Measurements from ENCODE around the gene ZNF438.

ZNF438 gene

DNA sequence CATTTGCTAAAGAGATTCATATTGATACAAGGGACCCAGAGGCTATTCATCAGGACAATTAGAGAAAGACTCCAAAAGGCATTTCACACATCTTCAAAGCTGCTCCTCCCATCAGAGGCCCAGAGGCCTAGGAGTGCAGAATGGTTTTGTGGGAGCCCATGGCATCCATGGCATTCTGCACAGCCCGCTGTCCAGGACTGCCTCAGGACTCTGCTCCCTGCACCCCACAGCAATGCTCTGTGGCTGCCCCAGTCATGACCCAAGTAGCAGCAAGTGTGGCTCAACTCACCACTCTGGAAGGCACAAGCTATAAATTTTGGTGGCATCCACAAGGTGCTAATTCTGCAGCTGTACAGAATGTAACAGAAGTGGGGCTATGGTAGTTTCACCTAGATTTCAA lies 38.5 kb downstream of the ZNF438 start:
- Histone ChIP-seq H3K9me3 (no peaks in the 10 kb centered on the region), H3K27ac (peak overlapping the region; percentile 96), H3K36me3 (no peaks in the 10 kb centered on the region), H3K4me1 (ENCODE audit: control insufficient read depth in 1 of 2, insufficient read depth in 1 of 2, low read depth in 1 of 2, low read length in 1 of 2) (peaks cover 80 to 87% of the 10 kb centered on the region in 2 experiments), H3K27me3 (no peaks in the 10 kb centered on the region), H3K4me3 (ENCODE audit: low read depth in 1 of 2, low read length in 1 of 2) (no peak overlapping the region)
- TF ChIP-seq, protein P1, sequence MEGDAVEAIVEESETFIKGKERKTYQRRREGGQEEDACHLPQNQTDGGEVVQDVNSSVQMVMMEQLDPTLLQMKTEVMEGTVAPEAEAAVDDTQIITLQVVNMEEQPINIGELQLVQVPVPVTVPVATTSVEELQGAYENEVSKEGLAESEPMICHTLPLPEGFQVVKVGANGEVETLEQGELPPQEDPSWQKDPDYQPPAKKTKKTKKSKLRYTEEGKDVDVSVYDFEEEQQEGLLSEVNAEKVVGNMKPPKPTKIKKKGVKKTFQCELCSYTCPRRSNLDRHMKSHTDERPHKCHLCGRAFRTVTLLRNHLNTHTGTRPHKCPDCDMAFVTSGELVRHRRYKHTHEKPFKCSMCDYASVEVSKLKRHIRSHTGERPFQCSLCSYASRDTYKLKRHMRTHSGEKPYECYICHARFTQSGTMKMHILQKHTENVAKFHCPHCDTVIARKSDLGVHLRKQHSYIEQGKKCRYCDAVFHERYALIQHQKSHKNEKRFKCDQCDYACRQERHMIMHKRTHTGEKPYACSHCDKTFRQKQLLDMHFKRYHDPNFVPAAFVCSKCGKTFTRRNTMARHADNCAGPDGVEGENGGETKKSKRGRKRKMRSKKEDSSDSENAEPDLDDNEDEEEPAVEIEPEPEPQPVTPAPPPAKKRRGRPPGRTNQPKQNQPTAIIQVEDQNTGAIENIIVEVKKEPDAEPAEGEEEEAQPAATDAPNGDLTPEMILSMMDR (IDR thresholded peaks at IDR 0.05): no peak

- H3K27ac ChIP-seq: peak overlapping the region; percentile 96
- TF ChIP-seq, protein P1 (IDR thresholded peaks at IDR 0.05): no peak
- no peaks in the 10 kb centered on the region for H3K27me3 ChIP-seq
- peaks cover 75 to 86% of the 10 kb centered on the region in 2 experiments for H3K4me1 ChIP-seq (ENCODE audit: control insufficient read depth in 1 of 2, insufficient read depth in 1 of 2, low read depth in 1 of 2, low read length in 1 of 2)
- no peaks in the 10 kb centered on the region for H3K36me3 ChIP-seq
- no peak overlapping the region for H3K4me3 ChIP-seq (ENCODE audit: low read depth in 1 of 2, low read length in 1 of 2)
- no peaks in the 10 kb centered on the region for H3K9me3 ChIP-seq
Measured at GRCh38 chr10:30992681-30993080, 39.0 kb downstream of the ZNF438 start.

- Histone ChIP-seq H3K9me3 (no peaks in the 10 kb centered on the region), H3K27ac (peak overlapping the region; percentile 96), H3K36me3 (no peaks in the 10 kb centered on the region), H3K4me3 (ENCODE audit: low read depth in 1 of 2, low read length in 1 of 2) (no peak overlapping the region), H3K4me1 (ENCODE audit: control insufficient read depth in 1 of 2, insufficient read depth in 1 of 2, low read depth in 1 of 2, low read length in 1 of 2) (peaks cover 71 to 83% of the 10 kb centered on the region in 2 experiments), H3K27me3 (no peaks in the 10 kb centered on the region)
- TF ChIP-seq, protein P1 (IDR thresholded peaks at IDR 0.05): no peak
Measured at GRCh38 chr10:30991647-30992011, 40.0 kb downstream of the ZNF438 start.

DNA sequence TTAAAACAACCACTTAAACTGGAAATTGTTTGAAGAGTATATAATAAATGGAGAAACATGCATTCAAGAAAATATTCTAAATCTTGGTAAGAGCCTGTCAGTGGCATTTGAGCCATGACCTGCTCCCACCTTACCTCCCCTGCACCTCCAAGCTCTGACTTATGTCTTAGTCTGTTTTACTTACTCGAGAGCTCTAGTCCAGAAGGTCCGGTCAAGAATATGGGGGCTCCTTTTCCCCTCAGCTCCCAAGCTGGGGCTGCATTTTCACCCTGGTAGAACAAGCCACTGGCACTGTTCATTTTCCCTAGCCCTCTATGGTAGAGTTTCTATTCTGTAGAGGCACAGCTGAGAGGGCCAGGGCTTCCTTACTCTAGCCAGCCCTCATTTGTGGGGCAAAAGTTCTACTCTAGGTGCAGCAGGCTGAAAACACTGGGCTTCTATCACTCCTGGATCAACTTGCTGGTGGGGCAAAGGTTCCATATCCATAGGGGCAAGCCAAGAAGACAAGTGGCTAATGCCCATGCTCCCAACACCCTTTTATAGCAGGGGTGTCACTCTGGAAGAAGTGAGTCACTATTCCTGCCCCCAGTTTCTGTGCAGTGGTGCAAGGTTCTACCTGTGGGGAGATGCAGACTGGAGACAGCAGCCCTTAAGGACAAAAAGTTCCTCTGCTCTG lies 40.6 kb downstream of the ZNF438 start:
- peaks cover 71 to 83% of the 10 kb centered on the region in 2 experiments for H3K4me1 ChIP-seq (ENCODE audit: control insufficient read depth in 1 of 2, insufficient read depth in 1 of 2, low read depth in 1 of 2, low read length in 1 of 2)
- no peaks in the 10 kb centered on the region for H3K9me3 ChIP-seq
- TF ChIP-seq, protein P1 (IDR thresholded peaks at IDR 0.05): no peak
- H3K36me3 ChIP-seq: no peaks in the 10 kb centered on the region
- peak overlapping the region in 1 of 2 experiments; percentile 6 for H3K4me3 ChIP-seq (ENCODE audit: low read depth in 1 of 2, low read length in 1 of 2)
- H3K27ac ChIP-seq: peak overlapping the region; percentile 96
- no peaks in the 10 kb centered on the region for H3K27me3 ChIP-seq

DNA sequence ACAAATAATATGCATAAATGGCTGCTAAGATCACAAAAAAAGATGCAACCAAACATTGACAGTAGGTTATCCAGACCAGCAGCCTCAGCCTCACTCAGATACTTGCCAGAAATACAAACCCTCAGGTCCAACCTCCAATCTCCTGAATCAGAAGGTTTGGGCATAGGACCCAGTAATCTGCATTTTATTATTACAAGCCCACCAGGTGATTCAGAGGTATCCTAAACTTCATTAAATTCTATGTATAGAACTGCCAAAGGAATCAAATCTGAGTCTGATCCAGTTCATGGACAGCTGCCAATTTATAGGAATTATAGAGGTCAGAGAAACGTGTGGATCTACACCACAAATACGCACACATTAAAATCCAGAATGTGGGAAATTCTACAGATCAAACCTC lies 41.3 kb downstream of the ZNF438 start:
- Histone ChIP-seq H3K9me3 (no peaks in the 10 kb centered on the region), H3K4me1 (ENCODE audit: control insufficient read depth in 1 of 2, insufficient read depth in 1 of 2, low read depth in 1 of 2, low read length in 1 of 2) (peaks cover 71 to 83% of the 10 kb centered on the region in 2 experiments), H3K27ac (peak overlapping the region; percentile 96), H3K36me3 (no peaks in the 10 kb centered on the region), H3K27me3 (no peaks in the 10 kb centered on the region), H3K4me3 (ENCODE audit: low read depth in 1 of 2, low read length in 1 of 2) (no peak overlapping the region)
- TF ChIP-seq, protein P1 (IDR thresholded peaks at IDR 0.05): no peak

Measured in neutrophil (primary cell).